PFSK-1 (cell line): ENCODE results near the gene FOXO4. TPM values are rescaled to one million over a fixed set of nuclear protein-coding genes. Genes with fewer than 3 reads are reported as not detected.

ENCODE experiments used
- FOXP2 ChIP-seq: optimal IDR thresholded peaks from 2 replicates; pipeline ENCODE3; 2011; ENCODE audit warnings: borderline replicate concordance, control low read depth, inconsistent platforms; ENCODE audit not compliant: insufficient read depth; ENCODE audit errors: extremely low read length, extremely low read depth
- POLR2AphosphoS5 ChIP-seq: IDR thresholded peaks from 2 replicates; pipeline ENCODE4 v1.6.1; 2012; ENCODE audit warnings: low read depth, mild to moderate bottlenecking, control low read depth, low read length, moderate library complexity
- REST ChIP-seq, 2 experiments: IDR thresholded peaks; 2 replicates each; pipeline versions ENCODE4 v1.6.1 to v1.8.0; 2011 to 2012; ENCODE audit warnings: low read depth in 2 of 2, low read length in 2 of 2, control low read depth in 1 of 2, inconsistent platforms in 1 of 2, mild to moderate bottlenecking in 1 of 2, moderate library complexity in 1 of 2; ENCODE audit not compliant: insufficient read depth in 1 of 2
- SIN3A ChIP-seq: IDR thresholded peaks from 2 replicates; pipeline ENCODE4 v1.6.1; 2012; ENCODE audit warnings: mild to moderate bottlenecking, low read length, moderate library complexity, borderline replicate concordance; ENCODE audit not compliant: insufficient read depth
- TAF1 ChIP-seq: IDR thresholded peaks from 2 replicates; pipeline ENCODE4 v1.6.1; 2012; ENCODE audit warnings: low read length, control low read depth, borderline replicate concordance; ENCODE audit not compliant: insufficient read depth
- polyA plus RNA-seq: library from polyadenylated mRNA; unstranded; fragments of >200 nt; gene quantifications from one replicate; pipeline ENCODE4 v1.2.1, GENCODE V29; 2012; ENCODE audit warnings: low read depth, missing spikeins; ENCODE audit not compliant: insufficient read length

FOXO4 gene
- 7.9 TPM for polyA plus RNA-seq

- TF ChIP-seq SIN3A (no peak), POLR2AphosphoS5 (peak; percentile 56; the same call in 1 of the 2 replicates)
Measured at GRCh38 chrX:71095555-71095980, at the start of gene FOXO4. FOXO4 (plus strand) TSS chrX:71095851; CDS start chrX:71096529, 678 bp downstream.

GRCh38 chrX:71052721-71053120 lies 42.9 kb upstream of the FOXO4 start:
- TF ChIP-seq TAF1, result no peak
- TF ChIP-seq POLR2AphosphoS5, result no peak
- TF ChIP-seq FOXP2, result no peak
- TF ChIP-seq REST (IDR thresholded peaks at IDR 0.05; ENCODE audit: insufficient read depth in 1 of 2, low read depth in 2 of 2, low read length in 2 of 2), result no peak
- TF ChIP-seq SIN3A, result no peak

GRCh38 chrX:71053217-71053621 lies 42.4 kb upstream of the FOXO4 start:
- TF ChIP-seq SIN3A (no peak), POLR2AphosphoS5 (no peak), TAF1 (no peak), FOXP2 (no peak)

- TF ChIP-seq REST (IDR thresholded peaks at IDR 0.05; ENCODE audit: insufficient read depth in 1 of 2, low read depth in 2 of 2, low read length in 2 of 2) (no peak), SIN3A (no peak), POLR2AphosphoS5 (no peak), FOXP2 (no peak), TAF1 (no peak)
Measured at GRCh38 chrX:71056867-71057266, 38.8 kb upstream of the FOXO4 start.

- TF ChIP-seq TAF1 (no peak), POLR2AphosphoS5 (no peak), FOXP2 (no peak), SIN3A (no peak), REST (IDR thresholded peaks at IDR 0.05; ENCODE audit: insufficient read depth in 1 of 2, low read depth in 2 of 2, low read length in 2 of 2) (no peak)
Measured at GRCh38 chrX:71057848-71058530, 37.7 kb upstream of the FOXO4 start.

GRCh38 chrX:71060127-71060526 lies 35.5 kb upstream of the FOXO4 start:
- no peak for TF ChIP-seq FOXP2
- TF ChIP-seq SIN3A, result no peak
- no peak for TF ChIP-seq TAF1
- TF ChIP-seq REST (IDR thresholded peaks at IDR 0.05; ENCODE audit: insufficient read depth in 1 of 2, low read depth in 2 of 2, low read length in 2 of 2), result no peak
- no peak for TF ChIP-seq POLR2AphosphoS5
